Measurements from ENCODE around the gene CATSPERZ. TPM values are rescaled to one million over a fixed set of nuclear protein-coding genes. Genes with fewer than 3 reads are reported as not detected.

The CATSPERZ gene
- total and polyA plus RNA-seq, 8 donors = 0.27 to 1.5 (median 0.51) TPM; not detected in 5

- intact Hi-C loops (cut with DNase I) = no loop called here
- TF ChIP-seq CTCF (IDR thresholded peaks at IDR 0.05) = no peak
- FAIRE-seq = no peak
- H3K27me3 ChIP-seq = no peaks in the 10 kb centered on the region
- peak; percentile 21 to 55 (median 34) for ATAC-seq
- H3K36me3 ChIP-seq = peaks cover 0 to 9% (median 0%) of the 10 kb centered on the region in 3 donors
- no peaks in the 10 kb centered on the region for H3K9me3 ChIP-seq
- H3K27ac ChIP-seq = no peak overlapping the region
- 4 to 5% methylated on average over 23 of the region's 23 CpGs for WGBS, 2 donors
- peaks cover 0 to 8% (median 4%) of the 10 kb centered on the region in 3 donors for H3K4me1 ChIP-seq
- peak overlapping the region; percentile 56 to 90 (median 78) for H3K4me3 ChIP-seq
- peak in 4 of 6 donors; percentile 52 to 78 (median 72) for DNase-seq
Measured at GRCh38 chr11:64252003-64252872, 47.9 kb upstream of the CATSPERZ start.

GRCh38 chr11:64253043-64253442, 47.1 kb upstream of the CATSPERZ start:
- WGBS, 2 donors = 83 to 85% methylated on average over 8 of the region's 8 CpGs
- Histone ChIP-seq H3K36me3 (peaks cover 0 to 9% (median 0%) of the 10 kb centered on the region in 3 donors), H3K4me1 (peaks cover 0 to 4% (median 4%) of the 10 kb centered on the region in 3 donors), H3K27ac (no peak overlapping the region), H3K9me3 (no peaks in the 10 kb centered on the region), H3K4me3 (no peak overlapping the region), H3K27me3 (no peaks in the 10 kb centered on the region)
- DNase-seq (no peak), ATAC-seq (no peak), FAIRE-seq (no peak)
- no peak for TF ChIP-seq CTCF (IDR thresholded peaks at IDR 0.05)
- intact Hi-C loops (cut with DNase I) = no loop called here

- no peaks in the 10 kb centered on the region for H3K27me3 ChIP-seq
- H3K4me3 ChIP-seq = no peak overlapping the region
- H3K27ac ChIP-seq = no peak overlapping the region
- no peak for DNase-seq
- peaks cover 0 to 12% (median 0%) of the 10 kb centered on the region in 3 donors for H3K36me3 ChIP-seq
- intact Hi-C loops (cut with DNase I) = no loop called here
- 61 to 65% methylated on average over 5 of the region's 5 CpGs for WGBS, 2 donors
- no peak for ATAC-seq
- FAIRE-seq = no peak
- H3K9me3 ChIP-seq = no peaks in the 10 kb centered on the region
- no peak for TF ChIP-seq CTCF (IDR thresholded peaks at IDR 0.05)
- H3K4me1 ChIP-seq = peaks cover 0 to 4% (median 4%) of the 10 kb centered on the region in 3 donors
Measured at GRCh38 chr11:64253481-64253880, 46.7 kb upstream of the CATSPERZ start.

GRCh38 chr11:64254326-64254725, 45.8 kb upstream of the CATSPERZ start:
- H3K27ac ChIP-seq = no peak overlapping the region
- intact Hi-C loops (cut with DNase I) = no loop called here
- no peaks in the 10 kb centered on the region for H3K27me3 ChIP-seq
- FAIRE-seq = no peak
- WGBS, 2 donors = 84 to 90% methylated on average over 7 of the region's 7 CpGs
- H3K4me1 ChIP-seq = peaks cover 0 to 4% (median 4%) of the 10 kb centered on the region in 3 donors
- H3K36me3 ChIP-seq = peaks cover 0 to 19% (median 0%) of the 10 kb centered on the region in 3 donors
- TF ChIP-seq CTCF (IDR thresholded peaks at IDR 0.05) = no peak
- H3K4me3 ChIP-seq = no peak overlapping the region
- no peaks in the 10 kb centered on the region for H3K9me3 ChIP-seq
- no peak for ATAC-seq
- DNase-seq = no peak

Measured in pancreas (tissue), 10 donors.